AG04450 (cell line): ENCODE data around the gene RNF151. TPM values are rescaled to one million over a fixed set of nuclear protein-coding genes. Genes with fewer than 3 reads are reported as not detected.

ENCODE experiments used
- CTCF ChIA-PET: fragments of 300-600, 350-600 bp; formaldehyde crosslinking; extraction: SDS; loops from one replicate; lab custom pipeline; 2022; ENCODE audit warnings: antibody characterized with exemption, inconsistent platforms; lab: Charles Lee
- POLR2A ChIA-PET: fragments of 350-600 bp; formaldehyde crosslinking; extraction: SDS; loops from one replicate; lab custom pipeline; 2021; ENCODE audit warnings: antibody characterized with exemption, inconsistent platforms; lab: Yijun Ruan, JAX
- DNase-seq: peaks from one replicate; pipeline ENCODE4 v3.0.0-alpha.2; 2011; ENCODE audit warnings: low read depth, low spot score
- H3K27ac ChIP-seq: one replicate; pipeline ENCODE4 v1.5.1; 2012; ENCODE audit warnings: low read depth, low read length, control low read depth
- H3K27me3 ChIP-seq: one replicate; pipeline ENCODE4 v1.6.0; 2012; ENCODE audit warnings: low read length; ENCODE audit not compliant: control insufficient read depth, insufficient read depth
- H3K4me3 ChIP-seq: 2 replicates; pipeline ENCODE4 v1.5.1; 2011; ENCODE audit warnings: mild to moderate bottlenecking, low read depth, low read length, control low read depth
- H3K9me3 ChIP-seq: 2 replicates; pipeline ENCODE4 v1.5.1; 2012; ENCODE audit warnings: low read length; ENCODE audit not compliant: control insufficient read depth, insufficient read depth
- polyA plus RNA-seq: library from polyadenylated mRNA; depleted of rRNA; stranded (reverse); fragments of >200 nt; gene quantifications from 2 replicates; pipeline ENCODE4 v1.2.3, GENCODE V29; 2011
- TF ChIP-seq, protein P1 (sequence below): IDR thresholded peaks from 2 replicates; pipeline ENCODE4 v1.5.1; 2011; ENCODE audit warnings: low read depth, low read length, control low read depth, inconsistent platforms

The RNF151 gene
- polyA plus RNA-seq, 1 experiment, result not detected

DNA sequence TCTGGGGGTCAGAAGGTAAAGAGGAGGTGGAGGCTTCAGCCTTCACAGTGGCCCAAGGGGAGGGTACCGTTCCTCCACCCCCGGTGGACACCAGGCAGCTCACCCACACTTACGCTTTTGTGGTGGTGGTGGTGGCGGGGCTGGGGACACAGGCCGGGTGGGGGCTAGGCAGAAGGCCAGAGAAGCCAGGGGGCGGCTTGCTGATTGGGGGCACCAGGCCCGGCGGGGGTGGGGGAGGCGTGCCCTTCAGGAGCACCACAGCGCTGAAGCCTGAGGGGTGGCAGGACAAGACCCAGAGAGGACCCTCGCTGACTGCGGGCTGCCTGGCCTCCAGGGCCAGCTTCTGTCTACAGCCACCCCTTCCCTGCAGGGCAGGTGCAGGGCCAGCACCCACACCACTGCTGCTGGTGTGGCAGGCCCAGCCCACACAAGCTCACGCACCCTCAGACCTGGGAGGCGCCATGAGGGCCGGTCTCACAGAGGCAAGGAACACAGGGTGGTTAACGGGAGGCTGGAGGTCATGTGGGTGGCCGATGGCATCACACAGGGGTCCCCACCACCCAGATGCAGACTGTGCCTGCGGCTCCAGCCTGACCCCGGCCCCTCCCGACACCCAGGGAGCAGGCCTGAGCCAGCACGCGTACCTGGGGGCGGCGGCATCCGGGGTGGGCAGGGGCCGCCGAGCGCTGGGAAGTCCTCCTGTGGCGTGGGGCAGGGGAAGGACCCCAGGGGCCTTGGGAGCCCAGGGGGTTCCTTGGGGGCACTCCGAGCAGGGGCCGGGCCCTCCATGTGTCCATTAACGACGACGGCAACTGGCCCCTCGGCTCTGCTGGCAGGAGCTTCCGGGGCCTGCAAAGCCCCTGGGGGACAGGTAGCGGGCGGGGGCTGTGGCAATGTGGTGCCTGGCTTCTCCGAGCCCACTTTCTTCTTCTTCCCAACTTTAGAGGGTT, 32.5 kb downstream of the RNF151 start:
- ChIA-PET CTCF (interaction anchor here (0.7 to 1.0 kb wide), 2 partner anchors 141 kb away, joined by 4 read pairs; no protein-coding TSS in a partner anchor), POLR2A (no interaction called here)
- Histone ChIP-seq H3K27ac (no peak overlapping the region), H3K27me3 (no peaks in the 10 kb centered on the region), H3K4me3 (no peak overlapping the region), H3K9me3 (no peaks in the 10 kb centered on the region; the same call in 1 of the 2 replicates)
- no peak for DNase-seq
- TF ChIP-seq, protein P1, sequence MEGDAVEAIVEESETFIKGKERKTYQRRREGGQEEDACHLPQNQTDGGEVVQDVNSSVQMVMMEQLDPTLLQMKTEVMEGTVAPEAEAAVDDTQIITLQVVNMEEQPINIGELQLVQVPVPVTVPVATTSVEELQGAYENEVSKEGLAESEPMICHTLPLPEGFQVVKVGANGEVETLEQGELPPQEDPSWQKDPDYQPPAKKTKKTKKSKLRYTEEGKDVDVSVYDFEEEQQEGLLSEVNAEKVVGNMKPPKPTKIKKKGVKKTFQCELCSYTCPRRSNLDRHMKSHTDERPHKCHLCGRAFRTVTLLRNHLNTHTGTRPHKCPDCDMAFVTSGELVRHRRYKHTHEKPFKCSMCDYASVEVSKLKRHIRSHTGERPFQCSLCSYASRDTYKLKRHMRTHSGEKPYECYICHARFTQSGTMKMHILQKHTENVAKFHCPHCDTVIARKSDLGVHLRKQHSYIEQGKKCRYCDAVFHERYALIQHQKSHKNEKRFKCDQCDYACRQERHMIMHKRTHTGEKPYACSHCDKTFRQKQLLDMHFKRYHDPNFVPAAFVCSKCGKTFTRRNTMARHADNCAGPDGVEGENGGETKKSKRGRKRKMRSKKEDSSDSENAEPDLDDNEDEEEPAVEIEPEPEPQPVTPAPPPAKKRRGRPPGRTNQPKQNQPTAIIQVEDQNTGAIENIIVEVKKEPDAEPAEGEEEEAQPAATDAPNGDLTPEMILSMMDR, result no peak

DNA sequence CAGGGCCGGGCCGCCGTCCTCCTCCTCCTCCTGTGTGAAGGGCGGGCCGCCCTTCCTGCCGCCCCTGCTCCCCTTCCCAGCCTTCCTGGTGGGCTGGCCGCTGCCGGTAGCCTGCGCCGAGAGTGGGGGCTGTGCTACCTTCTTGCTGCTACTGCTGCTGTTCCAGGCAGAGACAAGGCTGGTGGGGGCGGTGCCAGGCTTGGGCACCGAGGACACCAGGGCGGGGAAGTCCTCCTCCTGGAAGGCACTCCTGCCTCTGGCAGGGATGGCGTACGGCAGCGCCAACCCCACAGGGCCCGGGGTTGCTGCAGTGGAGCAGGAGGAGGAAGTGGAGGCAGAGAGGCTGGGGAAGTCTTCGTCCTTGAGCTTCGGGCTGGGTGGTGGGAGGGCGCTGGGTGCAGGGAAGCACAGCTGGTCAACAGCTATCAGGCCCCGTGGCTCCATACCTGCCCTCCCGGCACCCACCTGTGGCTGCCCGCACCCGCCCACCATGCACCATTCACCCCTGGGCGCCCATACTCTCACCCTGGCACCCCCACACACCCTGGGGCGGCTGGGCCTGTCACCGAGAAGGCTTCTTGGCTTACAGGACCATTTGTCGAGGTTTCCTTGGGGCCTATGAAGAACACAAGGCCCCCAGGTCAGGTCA, 33.3 kb downstream of the RNF151 start:
- H3K27me3 ChIP-seq, result no peaks in the 10 kb centered on the region
- ChIA-PET CTCF (interaction anchor here (0.7 kb wide), 1 partner anchor 141 kb away, joined by 4 read pairs; no protein-coding TSS in a partner anchor), POLR2A (no interaction called here)
- H3K27ac ChIP-seq, result no peak overlapping the region
- no peak for DNase-seq
- TF ChIP-seq, protein P1, result no peak
- no peaks in the 10 kb centered on the region; the same call in 1 of the 2 replicates for H3K9me3 ChIP-seq
- no peak overlapping the region for H3K4me3 ChIP-seq

DNA sequence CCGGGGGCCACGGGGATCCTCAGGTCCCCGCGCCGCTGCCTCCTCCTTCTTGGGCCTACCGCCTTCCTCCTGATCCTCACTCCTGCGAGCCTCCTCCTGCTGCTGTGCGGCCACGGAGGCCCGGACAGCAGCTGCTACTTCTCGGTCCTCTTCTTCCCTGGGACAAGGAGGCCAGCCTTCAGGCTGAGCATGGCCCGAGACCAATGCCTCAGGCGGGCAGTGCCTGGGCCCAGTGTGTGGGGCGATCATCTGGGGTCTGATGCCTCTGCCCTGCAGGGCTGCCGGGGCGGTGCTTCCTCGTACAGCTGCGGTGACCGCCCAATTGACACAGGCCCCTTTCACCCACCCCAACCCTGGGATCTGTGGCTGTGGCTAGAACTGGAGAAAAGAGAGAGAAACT, 34.4 kb downstream of the RNF151 start:
- TF ChIP-seq, protein P1, result no peak
- no peaks in the 10 kb centered on the region; the same call in 1 of the 2 replicates for H3K9me3 ChIP-seq
- H3K27me3 ChIP-seq, result no peaks in the 10 kb centered on the region
- no peak overlapping the region for H3K4me3 ChIP-seq
- H3K27ac ChIP-seq, result no peak overlapping the region
- no peak for DNase-seq
- ChIA-PET CTCF (interaction anchor here (5.0 kb wide), 1 partner anchor 139 kb away, joined by 79 read pairs; no protein-coding TSS in a partner anchor), POLR2A (interaction anchor here (0.6 kb wide), 1 partner anchor 36 kb away, joined by 3 read pairs; the partner anchor contains the start of gene RPS2)

DNA sequence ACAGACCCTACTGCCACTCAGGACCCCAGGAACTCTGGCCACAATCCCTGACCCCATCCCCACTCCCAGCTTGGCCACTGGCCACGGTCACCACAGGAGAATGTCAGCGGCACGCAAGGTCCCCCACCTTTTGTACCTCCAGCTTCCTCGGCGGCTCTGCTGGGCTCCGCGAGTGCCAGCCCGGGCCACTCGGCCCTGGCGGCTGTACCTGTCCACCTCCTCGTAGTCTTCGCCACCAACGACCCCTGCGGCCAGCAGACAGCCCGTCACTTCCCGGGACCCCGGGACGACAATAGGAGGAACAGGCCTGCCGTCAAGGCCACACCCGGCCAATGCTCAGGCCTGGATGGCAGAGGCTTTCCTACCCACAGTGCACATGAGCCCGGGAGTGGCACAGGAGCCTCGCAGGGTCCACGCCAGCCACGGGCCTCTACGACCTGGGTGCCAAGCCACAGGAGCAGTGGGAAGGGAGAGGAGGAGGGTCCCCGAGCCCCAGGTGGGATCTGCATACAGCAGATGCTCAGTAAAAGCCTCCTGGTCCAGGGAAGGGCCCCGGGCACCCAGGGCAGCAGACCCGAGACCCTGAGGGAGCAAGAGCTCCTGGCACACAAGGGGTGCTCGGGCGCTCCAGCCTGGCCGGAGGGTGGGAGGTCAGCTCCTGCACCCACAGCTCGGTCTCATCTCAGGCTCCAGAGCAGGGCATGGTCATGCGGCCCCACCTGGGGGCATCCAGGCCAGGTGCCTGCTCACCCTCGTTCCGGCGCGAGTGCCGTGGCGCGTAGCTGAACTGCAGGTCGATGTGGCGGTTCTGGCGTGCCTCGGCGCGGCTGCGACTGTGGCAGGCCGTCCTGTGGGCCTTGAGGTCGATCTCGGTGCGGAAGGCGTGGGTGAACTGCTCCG, 35.0 kb downstream of the RNF151 start:
- no peaks in the 10 kb centered on the region for H3K27me3 ChIP-seq
- ChIA-PET CTCF (interaction anchor here (0.6 to 5.0 kb wide), 2 partner anchors 139 to 278 kb away, joined by 6 to 79 read pairs; no protein-coding TSS in a partner anchor), POLR2A (no interaction called here)
- DNase-seq, result no peak
- no peak overlapping the region for H3K4me3 ChIP-seq
- TF ChIP-seq, protein P1, result no peak
- H3K27ac ChIP-seq, result no peak overlapping the region
- H3K9me3 ChIP-seq, result no peaks in the 10 kb centered on the region; the same call in 1 of the 2 replicates
